ENCODE results near the gene FAM107A. TPM values are rescaled to one million over a fixed set of nuclear protein-coding genes. Genes with fewer than 3 reads are reported as not detected.

FAM107A gene
- total and polyA plus RNA-seq, 2 of the 4 experiments (the other 2 are of a cell fraction): not detected

Other genes with a start within 250 kb of the FAM107A start
- gene PXK, start 244.5 kb downstream of the FAM107A start, total RNA-seq (2012; rRNA removed): 14.3 and 15.6 TPM in 2 replicates
- 16.4 and 17.7 TPM in 2 replicates for gene PXK, start 244.5 kb downstream of the FAM107A start, polyA plus RNA-seq (2012; rRNA removed)
- gene PDHB, start 143.6 kb downstream of the FAM107A start, total RNA-seq (2012; rRNA removed): 73.5 and 86.9 TPM in 2 replicates
- gene PDHB, start 143.6 kb downstream of the FAM107A start, polyA plus RNA-seq (2012; rRNA removed): 63.8 and 69.2 TPM in 2 replicates
- 7.0 and 9.4 TPM in 2 replicates for gene KCTD6, start 85.3 kb downstream of the FAM107A start, total RNA-seq (2012; rRNA removed)
- gene KCTD6, start 85.3 kb downstream of the FAM107A start, polyA plus RNA-seq (2012; rRNA removed): 5.6 and 9.2 TPM in 2 replicates
- 15.6 and 17.8 TPM in 2 replicates for gene ACOX2, start 40.2 kb downstream of the FAM107A start, total RNA-seq (2012; rRNA removed)
- gene ACOX2, start 40.2 kb downstream of the FAM107A start, polyA plus RNA-seq (2012; rRNA removed): 26.8 and 32.9 TPM in 2 replicates
- not detected in 2 replicates for gene FAM3D, start 89.4 kb upstream of the FAM107A start, total RNA-seq (2012; rRNA removed)
- gene FAM3D, start 89.4 kb upstream of the FAM107A start, polyA plus RNA-seq (2012; rRNA removed): not detected in 2 replicates

All from IMR-90 (cell line).